Fibroblast of pulmonary artery (primary cell): ENCODE results near the gene PIK3CD.

Experiments used
- DNase-seq: peaks from one replicate; pipeline ENCODE4 v3.0.0-alpha.2; 2010; ENCODE audit warnings: low read depth
- H3K4me3 ChIP-seq: replicated peaks from 2 replicates; pipeline ENCODE4 v1.5.1; 2011; ENCODE audit warnings: low read depth, mild to moderate bottlenecking, control low read depth, low read length, moderate library complexity
- TF ChIP-seq, protein P1 (sequence below): IDR thresholded peaks from 2 replicates; pipeline ENCODE4 v1.5.1; 2011; ENCODE audit warnings: mild to moderate bottlenecking, control low read depth, low read length, inconsistent platforms; ENCODE audit errors: missing control alignments

PIK3CD gene

DNA sequence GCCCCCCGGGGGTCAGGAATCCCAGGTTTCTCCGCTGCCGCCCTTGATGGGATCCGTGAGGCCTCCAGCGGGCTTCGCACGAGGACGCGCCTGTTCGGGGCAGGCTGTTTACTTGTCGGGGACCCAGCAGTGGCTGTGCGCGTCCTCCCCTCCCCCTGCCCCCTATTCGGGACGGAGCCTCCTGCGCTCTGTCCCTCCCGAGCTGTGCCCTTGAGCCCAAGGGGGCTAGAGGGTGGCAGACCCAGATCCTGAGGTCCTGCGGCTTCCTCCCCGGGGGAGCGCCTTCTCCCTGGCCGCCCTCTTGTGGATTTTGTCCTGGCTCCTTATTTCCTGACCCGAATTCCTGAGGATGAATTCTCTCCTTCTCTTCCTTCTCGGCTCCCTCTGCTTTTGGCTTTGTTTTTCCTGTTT lies 38.4 kb downstream of the PIK3CD start:
- TF ChIP-seq, protein P1, sequence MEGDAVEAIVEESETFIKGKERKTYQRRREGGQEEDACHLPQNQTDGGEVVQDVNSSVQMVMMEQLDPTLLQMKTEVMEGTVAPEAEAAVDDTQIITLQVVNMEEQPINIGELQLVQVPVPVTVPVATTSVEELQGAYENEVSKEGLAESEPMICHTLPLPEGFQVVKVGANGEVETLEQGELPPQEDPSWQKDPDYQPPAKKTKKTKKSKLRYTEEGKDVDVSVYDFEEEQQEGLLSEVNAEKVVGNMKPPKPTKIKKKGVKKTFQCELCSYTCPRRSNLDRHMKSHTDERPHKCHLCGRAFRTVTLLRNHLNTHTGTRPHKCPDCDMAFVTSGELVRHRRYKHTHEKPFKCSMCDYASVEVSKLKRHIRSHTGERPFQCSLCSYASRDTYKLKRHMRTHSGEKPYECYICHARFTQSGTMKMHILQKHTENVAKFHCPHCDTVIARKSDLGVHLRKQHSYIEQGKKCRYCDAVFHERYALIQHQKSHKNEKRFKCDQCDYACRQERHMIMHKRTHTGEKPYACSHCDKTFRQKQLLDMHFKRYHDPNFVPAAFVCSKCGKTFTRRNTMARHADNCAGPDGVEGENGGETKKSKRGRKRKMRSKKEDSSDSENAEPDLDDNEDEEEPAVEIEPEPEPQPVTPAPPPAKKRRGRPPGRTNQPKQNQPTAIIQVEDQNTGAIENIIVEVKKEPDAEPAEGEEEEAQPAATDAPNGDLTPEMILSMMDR: peak; percentile 7
- peak overlapping the region; percentile 61 for H3K4me3 ChIP-seq
- DNase-seq: peak; percentile 16

DNA sequence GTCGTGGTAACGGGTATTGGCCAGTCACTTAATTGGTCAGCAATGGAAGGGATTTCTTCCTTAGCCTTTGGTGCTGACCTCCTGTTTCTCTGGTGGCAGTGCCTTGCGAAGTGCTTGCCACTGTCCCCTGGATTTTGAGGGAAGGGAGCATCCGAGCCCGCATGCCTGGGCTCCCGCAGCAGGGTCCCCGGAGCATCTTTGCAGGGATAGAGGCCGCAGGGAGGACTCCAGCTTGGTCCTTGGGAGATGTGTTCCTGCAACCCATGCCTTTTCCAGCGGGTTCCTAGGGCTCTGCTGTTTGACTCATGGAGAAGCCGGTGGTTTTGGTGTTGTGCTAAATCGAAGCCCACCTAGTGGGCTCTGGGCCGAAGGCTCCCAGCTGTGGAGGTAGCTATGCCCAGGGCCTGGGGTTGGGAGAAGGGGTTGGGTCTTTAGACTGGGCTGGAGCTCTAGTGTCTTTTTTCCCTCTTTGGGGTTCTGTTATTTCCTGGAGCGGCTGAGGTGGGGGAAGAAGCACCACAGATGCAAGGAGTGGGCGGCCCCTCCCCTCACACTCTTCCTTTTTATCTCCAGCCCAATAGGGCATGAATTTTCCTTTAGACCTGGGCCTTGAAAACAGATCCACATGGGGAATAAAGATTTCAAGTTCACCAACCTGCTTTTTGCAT lies 39.0 kb downstream of the PIK3CD start:
- peak overlapping the region; percentile 61 for H3K4me3 ChIP-seq
- TF ChIP-seq, protein P1: no peak
- DNase-seq: no peak

DNA sequence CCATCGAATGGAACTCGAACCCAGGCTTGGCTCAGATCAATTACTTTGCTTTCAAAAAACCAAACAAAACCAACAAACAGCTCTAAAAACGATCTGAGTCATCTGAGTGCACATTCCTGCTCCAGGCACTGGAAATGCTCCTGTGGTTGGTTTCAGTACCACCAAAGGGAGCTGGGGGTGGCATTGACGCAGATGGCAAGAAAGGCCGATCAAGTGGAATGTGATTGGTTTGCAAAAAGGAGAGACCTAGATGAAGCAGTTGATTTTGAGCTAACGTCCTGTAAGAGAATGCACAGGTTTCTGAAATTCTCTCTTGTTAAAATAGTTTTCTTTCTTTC lies 39.5 kb downstream of the PIK3CD start:
- no peak for DNase-seq
- H3K4me3 ChIP-seq: no peak overlapping the region
- TF ChIP-seq, protein P1: no peak

DNA sequence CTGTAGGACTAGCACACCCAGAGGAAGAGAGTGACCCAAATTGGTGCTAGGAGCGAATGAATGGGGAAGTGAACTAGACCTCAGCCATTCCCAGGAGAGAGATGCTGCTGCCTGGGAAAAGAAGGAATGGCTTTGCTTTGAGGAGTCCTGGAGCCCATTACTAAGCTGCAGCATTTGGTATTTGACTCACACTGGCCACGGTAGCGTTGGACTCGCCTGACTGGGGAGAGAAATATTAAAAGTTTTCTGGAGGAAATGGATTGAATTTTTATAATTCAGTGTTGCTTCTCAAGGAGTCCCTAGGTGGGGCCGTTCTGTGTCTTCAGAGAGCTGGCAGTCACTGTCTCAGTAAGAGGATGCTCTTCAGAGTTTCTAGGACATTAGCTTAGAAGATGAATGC lies 40.2 kb downstream of the PIK3CD start:
- H3K4me3 ChIP-seq: no peak overlapping the region
- DNase-seq: no peak
- TF ChIP-seq, protein P1: peak; percentile 0

DNA sequence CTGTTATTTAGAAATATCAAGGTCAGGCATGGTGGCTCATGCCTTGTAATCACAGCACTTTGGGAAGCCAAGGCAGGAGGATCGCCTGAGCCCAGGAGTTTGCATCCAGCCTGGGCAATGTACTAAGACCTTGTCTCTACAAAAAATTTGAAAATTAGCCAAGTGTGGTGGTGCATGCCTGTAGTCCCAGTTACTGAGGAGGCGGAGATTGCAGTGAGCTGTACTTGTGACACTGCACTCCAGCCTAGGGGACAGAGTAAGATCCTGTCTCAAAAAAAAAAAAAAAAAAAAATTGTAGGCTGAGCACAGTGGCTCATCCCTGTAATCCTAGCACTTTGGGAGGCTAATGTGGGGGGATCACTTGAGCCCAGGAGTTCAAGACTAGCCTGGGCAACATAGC lies 45.3 kb downstream of the PIK3CD start:
- H3K4me3 ChIP-seq: no peak overlapping the region
- TF ChIP-seq, protein P1: no peak
- no peak for DNase-seq

DNA sequence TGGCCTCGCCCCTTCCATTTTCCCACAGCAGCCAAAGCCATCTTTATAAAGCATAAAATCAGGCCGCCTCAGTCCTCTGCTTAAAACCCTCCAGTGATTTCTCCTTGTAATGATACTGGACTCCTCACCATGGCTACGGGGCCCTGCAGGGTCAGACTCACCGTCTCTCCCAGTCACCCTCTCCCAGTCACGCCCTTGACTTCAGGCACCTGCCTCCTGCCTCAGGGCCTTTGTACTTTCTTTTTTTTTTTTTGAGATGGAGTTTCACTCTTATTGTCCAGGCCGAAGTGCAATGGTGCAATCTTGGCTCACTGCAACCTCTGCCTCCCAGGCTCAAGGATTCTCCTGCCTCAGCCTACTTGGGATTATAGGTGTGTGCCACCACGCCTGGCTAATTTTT lies 47.8 kb downstream of the PIK3CD start:
- DNase-seq: no peak
- no peak overlapping the region for H3K4me3 ChIP-seq
- TF ChIP-seq, protein P1: no peak

DNA sequence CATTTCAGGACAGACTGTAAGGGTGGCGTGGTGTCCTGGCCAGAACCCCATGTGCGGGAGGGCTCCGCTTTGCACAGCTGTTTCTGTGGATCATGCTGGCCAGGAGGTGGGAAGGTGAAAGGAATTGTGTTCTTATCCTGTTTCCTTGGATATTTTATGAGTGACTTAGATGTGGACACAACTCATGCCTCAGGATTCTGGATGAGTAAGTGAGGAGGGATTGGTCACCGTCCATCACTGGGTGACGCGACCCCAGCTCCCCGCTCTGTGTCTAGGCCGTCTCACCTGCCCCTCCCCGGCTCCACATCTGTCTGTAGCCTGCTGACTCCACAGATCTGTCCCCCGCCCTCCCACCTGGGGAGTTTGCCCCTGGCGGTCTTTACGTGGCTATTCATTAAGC lies 48.8 kb downstream of the PIK3CD start:
- H3K4me3 ChIP-seq: no peak overlapping the region
- DNase-seq: peak; percentile 62
- TF ChIP-seq, protein P1: no peak
